ENCODE results near the gene BPGM. TPM values are rescaled to one million over a fixed set of nuclear protein-coding genes. Genes with fewer than 3 reads are reported as not detected.

BPGM gene
- total RNA-seq, 2 donors from 2014 or later, result 18.3 to 18.7 TPM

DNA sequence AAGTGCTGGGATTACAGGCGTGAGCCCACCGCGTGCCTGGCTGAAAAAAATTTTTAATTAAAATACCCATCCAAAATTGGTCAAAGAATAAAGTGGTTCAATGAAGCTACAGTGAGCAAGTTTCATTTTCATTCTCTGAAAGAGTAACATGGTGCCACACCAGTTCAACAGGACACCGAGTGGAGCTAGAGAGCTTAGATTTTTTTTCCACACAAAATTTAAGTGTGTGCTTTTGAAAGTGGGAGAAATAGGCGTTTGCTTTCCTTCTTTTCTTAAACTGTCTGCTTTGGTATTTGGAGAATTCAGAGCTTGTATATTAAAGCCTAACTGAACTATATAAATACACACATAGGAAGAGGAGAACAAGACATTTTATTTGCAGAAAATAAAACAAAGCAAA, 43.4 kb downstream of the BPGM start:
- no peak for DNase-seq (ENCODE audit: low spot score)
- TF ChIP-seq, protein P1, sequence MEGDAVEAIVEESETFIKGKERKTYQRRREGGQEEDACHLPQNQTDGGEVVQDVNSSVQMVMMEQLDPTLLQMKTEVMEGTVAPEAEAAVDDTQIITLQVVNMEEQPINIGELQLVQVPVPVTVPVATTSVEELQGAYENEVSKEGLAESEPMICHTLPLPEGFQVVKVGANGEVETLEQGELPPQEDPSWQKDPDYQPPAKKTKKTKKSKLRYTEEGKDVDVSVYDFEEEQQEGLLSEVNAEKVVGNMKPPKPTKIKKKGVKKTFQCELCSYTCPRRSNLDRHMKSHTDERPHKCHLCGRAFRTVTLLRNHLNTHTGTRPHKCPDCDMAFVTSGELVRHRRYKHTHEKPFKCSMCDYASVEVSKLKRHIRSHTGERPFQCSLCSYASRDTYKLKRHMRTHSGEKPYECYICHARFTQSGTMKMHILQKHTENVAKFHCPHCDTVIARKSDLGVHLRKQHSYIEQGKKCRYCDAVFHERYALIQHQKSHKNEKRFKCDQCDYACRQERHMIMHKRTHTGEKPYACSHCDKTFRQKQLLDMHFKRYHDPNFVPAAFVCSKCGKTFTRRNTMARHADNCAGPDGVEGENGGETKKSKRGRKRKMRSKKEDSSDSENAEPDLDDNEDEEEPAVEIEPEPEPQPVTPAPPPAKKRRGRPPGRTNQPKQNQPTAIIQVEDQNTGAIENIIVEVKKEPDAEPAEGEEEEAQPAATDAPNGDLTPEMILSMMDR (IDR thresholded peaks at IDR 0.05), result peak in 3 of 4 experiments; percentile 12 to 68 (median 56)
- TF ChIP-seq POLR2AphosphoS5 (IDR thresholded peaks at IDR 0.05) (no peak), POLR2A (IDR thresholded peaks at IDR 0.05) (no peak)
- Histone ChIP-seq H3K27me3 (replicated peaks; ENCODE audit: insufficient read depth) (no peaks in the 10 kb centered on the region), H3K4me3 (no peak overlapping the region), H3K9me3 (no peaks in the 10 kb centered on the region), H3K27ac (peak overlapping the region; percentile 72 to 75), H3K4me1 (replicated peaks) (no peaks in the 10 kb centered on the region), H3K36me3 (no peaks in the 10 kb centered on the region)
- intact Hi-C loops (cut with DNase I), result loop anchor here (1.0 to 5.0 kb wide), 4 partner anchors 41 to 262 kb away; partner anchors contain the start of gene CALD1
- WGBS, result 30% methylated on average over 5 of the region's 5 CpGs

DNA sequence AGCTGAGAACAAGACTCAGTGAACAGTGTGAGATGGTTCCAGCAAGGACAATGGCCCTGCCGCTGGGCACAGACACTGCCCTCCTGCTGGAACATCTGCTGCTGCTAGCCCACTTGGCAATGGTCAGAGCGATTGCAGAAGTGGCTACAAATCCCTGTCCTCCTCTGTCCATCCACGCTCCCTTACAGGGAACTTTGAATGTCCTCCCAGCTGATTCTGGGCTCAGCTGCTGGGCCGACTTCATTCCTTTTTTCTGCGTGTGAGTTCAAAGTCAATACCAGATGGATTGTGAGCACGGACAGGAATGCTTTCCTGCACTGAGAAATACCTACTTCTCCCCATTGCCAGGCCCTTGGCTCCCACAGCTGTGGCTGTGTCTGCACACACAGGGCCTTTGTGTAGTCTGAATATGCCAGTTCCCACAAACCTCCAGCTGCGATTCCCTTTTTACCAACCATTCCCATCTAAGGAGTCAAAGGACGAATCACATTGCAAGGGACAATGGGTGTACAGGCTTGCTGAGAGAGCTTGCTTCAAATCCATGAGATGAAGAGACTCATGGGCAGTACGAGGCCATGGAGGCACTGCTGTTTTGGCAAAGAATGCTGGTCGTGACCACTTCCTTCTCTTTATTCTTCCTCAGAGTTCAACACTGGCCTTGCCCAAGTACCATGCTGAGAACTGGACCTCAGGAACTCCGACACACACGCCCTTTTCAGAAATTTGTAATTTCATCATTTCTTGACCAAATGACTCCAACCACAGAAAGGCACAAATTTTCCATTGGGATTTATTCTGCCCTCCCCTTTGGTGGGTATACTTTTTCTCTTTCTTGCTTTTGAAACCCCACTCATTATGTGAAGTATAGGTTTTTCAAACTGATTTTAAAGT, 44.2 kb downstream of the BPGM start:
- Histone ChIP-seq H3K4me1 (replicated peaks) (no peaks in the 10 kb centered on the region), H3K27ac (peak overlapping the region; percentile 72 to 75), H3K4me3 (no peak overlapping the region), H3K9me3 (no peaks in the 10 kb centered on the region), H3K36me3 (no peaks in the 10 kb centered on the region), H3K27me3 (replicated peaks; ENCODE audit: insufficient read depth) (no peaks in the 10 kb centered on the region)
- no peak for DNase-seq (ENCODE audit: low spot score)
- no peak for TF ChIP-seq POLR2A (IDR thresholded peaks at IDR 0.05)
- TF ChIP-seq POLR2AphosphoS5 (IDR thresholded peaks at IDR 0.05), result no peak
- TF ChIP-seq, protein P1 (IDR thresholded peaks at IDR 0.05), result no peak
- intact Hi-C loops (cut with DNase I), result loop anchor here (1.0 to 5.0 kb wide), 4 partner anchors 40 to 261 kb away; partner anchors contain the start of gene CALD1
- 74% methylated on average over 12 of the region's 12 CpGs for WGBS

DNA sequence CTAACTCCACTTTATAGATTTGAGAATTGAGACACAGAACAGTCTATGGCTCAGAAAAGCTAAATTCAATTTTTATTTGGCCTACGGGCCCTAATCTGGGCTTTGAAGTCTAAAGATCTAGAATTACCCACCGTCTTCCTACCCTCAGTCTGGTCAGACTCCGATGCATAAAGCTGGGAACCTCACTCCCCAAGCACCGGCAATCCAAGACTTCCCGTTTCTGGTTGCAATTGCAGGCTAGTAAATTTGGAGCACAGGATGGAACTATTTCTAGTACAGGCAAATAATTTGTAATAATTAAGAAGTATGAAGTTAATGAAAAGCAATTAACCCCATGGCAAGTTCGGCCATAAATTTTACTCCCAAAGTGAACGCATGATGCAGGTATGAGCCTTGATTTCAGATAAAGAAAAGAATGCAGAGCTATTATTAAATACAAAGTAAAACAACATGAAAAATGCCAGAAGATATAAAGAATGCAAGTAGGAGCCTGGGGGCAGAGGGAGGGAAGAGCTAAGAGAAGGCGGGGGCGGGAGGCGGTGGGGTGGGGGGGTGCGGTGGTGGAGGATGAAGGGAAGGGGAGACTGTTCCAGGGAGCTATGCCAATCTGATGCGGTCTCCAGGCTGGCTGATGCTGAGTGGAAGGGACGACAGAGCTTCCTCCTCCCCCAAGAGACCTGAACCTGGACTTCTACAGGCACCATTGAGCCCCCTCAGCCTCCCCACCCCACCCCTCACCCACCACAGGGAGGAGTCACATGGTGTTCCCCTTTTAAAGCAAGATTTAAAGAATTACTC, 45.1 kb downstream of the BPGM start:
- no peak for DNase-seq (ENCODE audit: low spot score)

DNA sequence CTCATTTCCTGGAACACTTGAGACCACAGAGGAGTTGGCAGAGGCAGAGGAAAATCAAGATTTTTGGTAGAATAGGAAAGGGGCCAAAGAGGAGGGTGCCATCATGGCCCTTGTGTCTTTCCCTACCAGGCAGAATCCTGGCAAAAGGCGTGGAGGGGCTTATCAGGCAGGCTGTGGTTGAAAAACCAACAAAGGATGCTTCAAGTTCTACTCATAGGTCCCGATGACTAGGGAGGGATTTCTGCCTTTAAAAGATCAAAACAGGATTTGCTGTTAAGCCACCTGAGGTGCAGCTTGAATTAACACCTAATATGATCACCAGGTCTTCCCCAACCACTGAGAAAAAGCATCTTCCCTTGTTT, 45.7 kb downstream of the BPGM start:
- TF ChIP-seq, protein P1 (IDR thresholded peaks at IDR 0.05), result no peak
- no peak for TF ChIP-seq POLR2AphosphoS5 (IDR thresholded peaks at IDR 0.05)
- TF ChIP-seq POLR2A (IDR thresholded peaks at IDR 0.05), result no peak
- intact Hi-C loops (cut with DNase I), result loop anchor here (5.0 kb wide), 3 partner anchors 60 to 260 kb away; partner anchors contain the start of gene CALD1
- H3K27ac ChIP-seq, result peak overlapping the region; percentile 72 to 75

More for the DNA sequence above, 45.1 kb downstream of the BPGM start:
- Histone ChIP-seq H3K4me3 (no peak overlapping the region), H3K36me3 (no peaks in the 10 kb centered on the region), H3K4me1 (replicated peaks) (no peaks in the 10 kb centered on the region), H3K9me3 (no peaks in the 10 kb centered on the region), H3K27me3 (replicated peaks; ENCODE audit: insufficient read depth) (no peaks in the 10 kb centered on the region), H3K27ac (peak overlapping the region; percentile 72 to 75)
- TF ChIP-seq, protein P1 (IDR thresholded peaks at IDR 0.05), result no peak
- no peak for TF ChIP-seq POLR2A (IDR thresholded peaks at IDR 0.05)
- no peak for TF ChIP-seq POLR2AphosphoS5 (IDR thresholded peaks at IDR 0.05)
- 17% methylated on average over 13 of the region's 13 CpGs for WGBS
- intact Hi-C loops (cut with DNase I), result loop anchor here (5.0 kb wide), 3 partner anchors 61 to 261 kb away; partner anchors contain the start of gene CALD1

More for the DNA sequence above, 45.7 kb downstream of the BPGM start:
- no peaks in the 10 kb centered on the region for H3K27me3 ChIP-seq (replicated peaks; ENCODE audit: insufficient read depth)
- H3K9me3 ChIP-seq, result no peaks in the 10 kb centered on the region
- DNase-seq (ENCODE audit: low spot score), result no peak
- H3K36me3 ChIP-seq, result no peaks in the 10 kb centered on the region
- no peak overlapping the region for H3K4me3 ChIP-seq
- 22% methylated on average over 2 of the region's 2 CpGs for WGBS
- H3K4me1 ChIP-seq (replicated peaks), result no peaks in the 10 kb centered on the region
